A172 (cell line): ENCODE measurements around the gene ROPN1L. TPM values are rescaled to one million over a fixed set of nuclear protein-coding genes. Genes with fewer than 3 reads are reported as not detected.
A peak's percentile ranks its signal among the peaks of the same experiment; 100 is the strongest.
"Not testable (repeated sequence)": the region's sequence is repeated elsewhere in the genome, so short reads cannot be mapped to it uniquely, and the experiment has no call there.

ENCODE experiments used
- DNase-seq: peaks from one replicate; pipeline ENCODE4 v3.0.0-alpha.2; 2015; ENCODE audit warnings: low spot score
- total RNA-seq: library from RNA; depleted of rRNA; stranded (reverse); fragments of >200 nt; shearing (Covaris generic); gene quantifications from 2 replicates; pipeline ENCODE4 v1.2.3, GENCODE V29; 2014

The ROPN1L gene
- total RNA-seq, 1 experiment from 2014 or later, result 0.31 TPM

DNA sequence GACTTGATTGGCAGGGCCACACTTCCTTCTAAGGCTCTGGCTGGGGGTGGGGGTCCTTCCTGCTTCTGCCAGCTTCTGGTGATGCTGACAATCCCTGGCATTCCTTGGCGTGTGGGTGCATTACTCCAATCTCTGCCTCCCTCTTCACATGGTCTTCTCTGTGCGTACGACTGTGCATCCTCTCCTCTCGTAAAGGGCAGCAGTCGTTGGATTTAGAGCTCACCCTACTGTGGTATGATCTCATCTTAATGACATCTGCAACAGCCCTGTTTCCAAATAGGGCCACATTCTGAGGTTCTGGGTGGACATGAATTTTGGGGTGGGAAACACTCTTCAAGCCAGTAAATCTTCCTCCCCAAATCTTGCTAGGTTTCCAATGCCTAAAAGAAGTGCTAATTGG is 36.8 kb downstream of the ROPN1L start:
- DNase-seq, result peak; percentile 60

DNA sequence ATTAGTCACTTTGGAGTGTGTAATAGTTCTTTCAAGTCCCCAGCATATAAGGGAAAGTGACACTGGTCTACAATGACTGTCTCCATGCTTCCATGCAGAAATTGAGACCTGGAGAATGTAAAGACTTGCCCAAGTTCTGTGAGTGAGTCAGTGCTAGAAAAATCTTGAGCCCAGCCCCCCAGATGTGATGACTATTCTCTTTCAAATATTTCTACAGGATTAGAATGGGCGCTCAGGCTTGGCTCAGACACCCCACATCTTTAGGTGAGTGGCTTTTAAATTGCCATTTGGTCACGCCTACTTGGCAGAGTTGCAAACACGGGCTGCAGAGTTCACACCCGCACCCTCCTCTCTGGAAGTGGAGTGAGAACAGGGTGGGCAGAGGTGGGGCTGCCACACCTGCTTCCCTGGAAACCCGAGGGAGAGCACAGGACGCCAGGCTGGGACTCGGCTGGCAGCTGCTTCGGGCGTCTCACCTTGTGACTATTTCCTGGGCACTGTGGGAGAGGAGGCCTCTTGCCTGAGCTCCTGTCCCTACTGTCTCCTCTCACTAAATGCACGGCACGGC is 37.6 kb downstream of the ROPN1L start:
- peak; percentile 92 for DNase-seq

DNA sequence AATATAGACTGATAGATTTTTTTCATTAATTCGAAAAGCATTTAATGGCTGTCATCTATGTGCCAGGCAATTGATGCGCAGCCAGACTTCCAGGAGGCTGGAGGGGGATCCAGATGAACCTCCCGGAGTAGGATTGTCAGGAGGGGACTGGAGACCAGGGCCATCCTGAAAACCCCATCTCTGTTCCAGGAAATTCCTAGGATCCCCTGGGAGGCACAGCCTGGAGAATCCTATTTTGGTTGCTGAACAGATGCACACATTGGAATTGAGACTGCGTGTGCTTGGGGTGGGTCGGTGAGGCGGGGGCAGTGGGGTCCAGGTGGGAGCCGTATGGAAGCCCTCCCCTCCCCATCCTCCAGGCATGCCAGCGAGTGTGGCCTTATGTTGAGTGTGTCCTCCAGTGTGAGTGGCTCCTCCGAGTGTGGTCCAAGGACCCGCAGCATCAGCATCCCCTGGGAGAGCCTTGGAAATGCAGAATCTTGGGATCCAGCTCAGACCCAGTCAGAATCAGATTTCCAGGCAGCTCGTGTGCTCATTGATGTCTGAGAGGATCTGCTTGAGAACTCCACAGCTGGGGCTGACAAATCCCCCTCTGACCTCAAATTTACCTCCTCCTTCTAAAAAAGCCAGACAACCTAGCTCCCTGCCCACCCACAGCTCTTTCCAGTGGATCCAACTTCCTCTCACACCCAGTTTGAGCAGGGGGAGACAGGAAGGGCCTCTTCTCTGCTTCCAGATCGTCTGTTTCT is 38.7 kb downstream of the ROPN1L start:
- DNase-seq, result no peak

DNA sequence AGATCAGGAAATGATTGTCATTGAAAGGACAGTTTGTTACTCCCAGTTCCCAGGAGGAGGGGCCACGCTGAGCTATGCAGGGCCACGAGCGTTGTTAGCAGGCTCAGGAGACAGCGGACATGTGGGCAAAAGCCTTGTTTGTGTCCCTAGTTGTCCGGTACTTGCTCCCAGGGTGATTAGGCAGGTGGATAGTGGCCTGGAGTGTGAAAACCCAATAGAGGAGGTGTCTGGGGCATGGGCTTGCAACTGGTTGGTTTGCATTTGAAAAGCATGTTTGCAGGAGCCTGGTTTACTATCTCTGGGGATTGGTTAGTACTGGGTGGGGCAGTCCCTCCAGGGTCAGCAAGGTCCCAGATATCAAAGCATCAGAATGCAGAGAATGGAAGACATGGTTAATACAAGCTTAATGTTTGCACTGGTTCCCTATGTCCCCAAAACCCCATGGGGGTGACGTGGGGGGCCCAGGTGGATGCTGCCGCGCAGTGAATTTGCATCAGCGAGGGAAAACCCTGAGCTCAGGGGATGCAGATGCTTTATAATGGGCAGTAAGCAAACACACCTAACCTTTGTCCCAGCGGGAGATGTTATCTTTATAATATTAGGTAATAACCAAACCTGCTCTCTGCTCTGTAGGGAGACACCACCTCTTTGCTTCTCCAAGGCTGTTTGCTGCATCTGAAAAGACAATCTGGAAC is 39.7 kb downstream of the ROPN1L start:
- DNase-seq, result no peak

DNA sequence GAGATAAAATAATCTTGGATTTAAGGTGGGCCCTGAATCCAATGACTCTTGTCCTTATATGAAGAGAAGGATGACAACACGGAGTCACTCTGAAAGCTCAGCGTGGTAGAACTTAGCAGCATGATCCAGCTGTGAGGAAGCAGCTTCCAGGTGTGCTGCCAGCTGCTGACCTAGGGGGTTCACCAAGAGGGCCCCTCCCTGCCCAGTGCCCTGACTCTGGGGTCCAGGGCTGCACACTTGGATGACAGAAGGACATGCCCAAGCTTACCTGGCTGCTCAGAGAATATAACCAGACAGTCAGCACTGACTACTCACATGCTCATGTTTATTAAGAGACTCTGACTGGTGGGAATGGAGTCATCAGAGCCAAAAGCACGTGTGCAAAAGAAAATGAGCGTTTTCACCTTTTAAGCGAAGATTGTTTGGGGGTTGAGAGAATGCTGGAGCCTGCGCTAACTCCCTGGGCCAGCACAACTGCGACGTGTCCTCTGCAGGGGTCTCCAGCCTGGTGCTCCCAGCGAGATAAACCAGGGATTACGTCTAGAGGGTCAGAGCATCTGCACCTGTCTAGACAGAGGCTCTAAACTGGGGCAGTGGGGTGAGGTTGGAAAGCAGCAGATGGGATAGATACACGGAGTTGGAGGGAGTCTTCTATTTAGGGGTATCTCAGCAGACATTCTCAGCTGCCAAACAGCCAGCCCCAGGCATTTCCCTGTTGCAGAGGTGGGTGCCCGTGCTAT is 41.3 kb downstream of the ROPN1L start:
- DNase-seq, result no peak

DNA sequence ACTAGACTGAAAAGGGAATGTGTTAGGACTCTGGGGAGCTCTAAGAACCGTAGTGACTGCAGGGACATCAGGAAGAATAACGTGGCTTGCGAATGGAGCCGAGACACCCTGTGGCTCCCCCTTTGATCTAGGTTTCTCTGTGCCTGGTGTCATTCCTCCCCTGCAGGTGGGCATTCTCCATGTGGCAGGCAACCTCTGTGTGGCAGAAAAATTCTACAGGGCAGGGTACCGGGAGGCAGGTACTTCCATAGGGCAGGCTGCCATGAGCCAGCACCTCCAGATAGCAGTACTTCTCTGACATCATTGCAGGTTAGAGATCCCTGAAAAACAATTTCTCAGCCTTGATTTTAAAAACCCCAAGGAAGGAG is 43.1 kb downstream of the ROPN1L start:
- no peak for DNase-seq

DNA sequence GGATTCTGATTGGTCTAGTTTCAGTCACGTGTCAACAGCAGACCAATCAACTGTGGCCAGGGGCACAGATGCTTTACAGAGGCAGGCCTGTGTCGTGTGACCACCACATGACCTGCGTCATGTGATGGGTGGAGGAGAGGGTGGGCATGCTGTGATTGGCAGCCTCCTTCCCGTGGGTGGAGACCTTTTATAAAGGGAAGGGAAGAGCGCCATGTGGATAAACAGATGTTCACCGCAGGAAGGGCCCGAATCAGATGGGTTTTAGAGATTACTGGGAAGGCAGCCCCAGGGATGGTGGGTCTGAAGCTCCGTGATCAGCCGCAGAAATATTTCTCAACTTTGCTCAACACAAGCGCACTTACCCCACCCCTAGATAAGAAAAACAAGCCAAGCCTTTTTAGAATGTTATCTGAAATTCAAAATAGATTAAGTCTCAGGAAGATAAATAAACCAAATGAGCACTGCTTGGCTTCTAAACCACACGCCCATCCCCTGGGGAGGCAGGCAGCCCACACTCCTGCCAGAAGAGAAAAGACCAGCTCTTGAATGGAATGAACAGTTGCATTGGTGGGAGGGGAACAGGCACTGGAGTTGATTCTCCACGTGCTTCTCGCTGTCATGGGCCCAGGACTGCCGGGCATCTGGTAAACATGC is 43.6 kb downstream of the ROPN1L start:
- peak; percentile 97 for DNase-seq

DNA sequence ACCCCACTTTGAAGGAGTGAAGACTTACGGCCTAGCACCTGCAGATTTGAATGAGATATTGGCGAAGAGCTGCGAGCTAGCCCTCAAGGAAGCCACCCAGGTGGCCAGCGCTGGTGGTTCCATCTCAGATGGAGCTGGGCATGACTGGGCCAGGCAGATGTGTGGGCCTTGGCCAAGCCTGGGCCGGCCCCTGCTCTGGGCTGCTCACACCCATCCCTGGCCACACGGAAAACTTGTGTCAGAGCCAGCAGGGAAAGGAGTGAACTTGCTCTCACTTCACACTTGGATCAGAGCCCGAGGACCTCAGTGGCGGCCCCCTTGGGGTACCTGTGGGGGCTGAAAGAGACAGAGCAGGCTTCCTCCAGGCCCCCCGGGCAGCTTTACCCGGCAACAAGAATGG is 44.2 kb downstream of the ROPN1L start:
- no peak for DNase-seq

DNA sequence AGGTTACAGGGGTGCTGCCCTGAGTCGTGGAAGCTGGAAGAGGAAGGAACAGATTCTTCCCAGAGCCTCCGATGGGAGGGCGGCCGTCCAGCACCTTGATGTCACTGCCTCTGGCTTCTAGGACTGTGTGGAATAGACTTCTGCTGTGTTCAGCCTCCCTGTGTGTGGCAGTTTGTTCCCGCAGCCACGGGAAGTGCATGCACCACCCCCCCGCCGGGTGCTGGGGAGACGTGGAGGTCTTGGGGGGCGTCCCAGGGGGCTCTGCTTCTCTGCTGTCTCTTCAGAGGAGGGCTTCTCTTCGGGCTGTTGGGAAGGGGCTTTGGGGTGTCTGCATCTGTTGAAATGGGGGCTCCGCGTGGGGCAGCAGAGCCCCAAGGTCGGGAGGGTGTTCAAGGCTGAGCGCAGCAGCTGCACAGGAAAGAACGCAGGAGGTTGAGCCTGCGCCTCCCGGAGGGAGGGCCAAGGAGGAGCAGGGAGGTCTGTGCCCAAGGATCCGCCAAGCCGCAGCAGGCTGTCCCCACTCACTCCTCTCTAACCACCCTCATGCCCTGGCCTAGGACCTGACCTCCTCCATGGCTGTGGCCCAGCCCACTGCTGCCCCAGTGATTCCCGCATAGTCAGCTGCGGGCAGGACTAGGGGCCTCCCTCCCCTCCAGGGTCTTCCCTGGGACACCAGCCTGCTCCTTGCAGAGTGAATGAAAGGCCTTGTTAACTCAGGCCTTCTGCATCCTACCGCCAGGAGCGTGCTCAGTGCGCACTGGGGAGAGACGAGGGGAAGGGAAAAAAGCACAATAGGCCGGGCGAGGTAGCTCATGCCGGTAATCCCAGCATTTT is 45.0 kb downstream of the ROPN1L start:
- DNase-seq, result no peak

DNA sequence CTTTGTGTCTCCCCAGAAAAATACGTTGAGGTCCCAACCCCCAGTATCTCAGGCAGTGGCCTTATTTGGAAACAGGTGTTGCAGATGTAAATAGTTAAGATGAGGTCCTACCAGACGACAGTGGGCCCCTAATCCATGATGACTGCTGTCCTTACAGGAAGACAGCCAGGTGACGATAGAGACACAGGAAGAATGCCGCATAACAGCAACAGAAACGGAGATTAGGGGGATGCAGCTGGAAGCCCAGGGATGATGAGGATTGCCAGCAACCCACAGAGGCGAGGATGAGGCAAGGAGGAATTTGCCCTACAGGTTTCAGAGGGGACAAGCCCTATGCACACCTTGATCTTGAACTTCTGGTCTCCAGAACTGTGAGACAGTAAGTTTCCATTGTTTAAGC is 46.5 kb downstream of the ROPN1L start:
- DNase-seq, result no peak

DNA sequence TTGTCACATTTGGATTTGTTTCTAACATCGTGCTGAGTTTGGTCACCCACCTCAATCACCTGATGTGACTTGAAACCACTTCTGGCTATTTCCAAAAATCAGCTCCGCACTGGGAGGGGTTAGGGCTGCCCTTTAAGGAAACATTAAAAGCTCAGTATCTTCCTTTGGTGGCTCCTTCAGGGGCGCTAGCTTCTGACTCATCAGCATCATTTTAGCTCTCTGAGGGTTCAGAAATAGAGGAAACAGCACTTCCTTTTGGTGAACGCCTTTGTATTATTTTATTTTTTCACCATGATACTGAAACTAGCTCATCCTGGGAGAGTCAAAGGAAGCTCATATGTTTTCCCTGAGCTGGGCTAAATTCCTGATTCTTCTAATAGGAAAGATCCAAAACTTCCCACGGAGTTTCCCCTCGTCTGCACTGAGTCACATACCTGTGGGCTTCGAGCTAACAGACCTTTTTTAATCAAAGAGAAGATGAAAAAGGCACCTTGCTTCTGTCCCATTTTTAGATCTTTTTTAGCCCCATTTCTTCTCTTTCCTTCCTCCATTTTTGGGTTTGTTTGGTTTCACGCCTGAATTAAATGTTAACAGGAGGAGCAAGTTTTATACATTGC is 48.2 kb downstream of the ROPN1L start:
- DNase-seq, result peak; percentile 60

DNA sequence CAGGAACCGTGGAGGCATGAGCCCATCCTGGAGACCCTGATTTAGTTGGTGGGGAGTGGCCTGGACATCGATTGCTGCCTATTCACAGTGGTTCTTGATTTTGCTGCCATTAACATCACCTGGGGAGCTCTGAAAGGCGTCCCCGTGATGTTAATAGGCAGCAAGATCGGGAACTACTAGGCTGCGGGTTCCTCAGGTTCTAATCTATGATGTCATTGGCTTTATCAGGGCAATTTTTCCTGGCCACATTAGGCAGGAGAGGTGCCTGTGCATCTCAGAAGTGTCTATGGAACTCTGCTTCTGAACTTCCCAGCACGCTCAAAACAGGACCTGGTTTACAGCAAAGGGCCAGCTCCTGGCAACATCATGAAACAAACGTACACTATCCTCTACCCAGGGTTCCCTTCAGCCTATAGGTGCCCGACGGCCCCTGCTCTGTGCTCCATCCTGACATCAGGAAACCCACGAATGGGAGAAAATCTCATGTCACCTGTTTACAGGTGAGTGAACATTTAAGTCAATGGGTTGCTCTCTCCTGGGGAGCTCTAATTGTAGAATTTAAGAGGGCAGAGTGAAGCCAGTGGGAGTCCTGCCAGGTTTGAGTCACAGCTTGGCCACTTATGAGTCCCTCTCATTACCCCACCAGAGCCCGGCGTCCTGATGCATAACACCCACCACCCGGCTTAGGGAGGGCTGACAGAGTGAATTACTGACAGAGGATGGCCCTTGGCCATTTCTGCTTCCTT is 49.4 kb downstream of the ROPN1L start:
- DNase-seq, result no peak

DNA sequence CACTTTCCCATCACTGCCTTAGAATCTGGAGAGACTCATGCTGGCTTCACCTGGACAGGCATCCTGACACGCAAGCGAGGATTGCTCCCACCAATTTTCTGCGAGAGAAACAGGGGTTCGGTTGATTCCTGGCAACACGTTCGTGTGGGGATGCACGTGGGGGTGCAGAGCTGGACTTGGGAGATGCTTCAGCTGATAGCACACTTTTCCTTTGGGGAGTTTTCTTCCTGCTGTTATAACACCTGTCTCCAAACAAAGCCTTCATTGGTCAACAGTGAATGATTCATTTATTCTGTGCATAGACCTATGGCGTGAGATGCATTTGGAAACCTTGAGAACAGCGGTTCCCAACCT is 50.0 kb downstream of the ROPN1L start:
- DNase-seq, result no peak

DNA sequence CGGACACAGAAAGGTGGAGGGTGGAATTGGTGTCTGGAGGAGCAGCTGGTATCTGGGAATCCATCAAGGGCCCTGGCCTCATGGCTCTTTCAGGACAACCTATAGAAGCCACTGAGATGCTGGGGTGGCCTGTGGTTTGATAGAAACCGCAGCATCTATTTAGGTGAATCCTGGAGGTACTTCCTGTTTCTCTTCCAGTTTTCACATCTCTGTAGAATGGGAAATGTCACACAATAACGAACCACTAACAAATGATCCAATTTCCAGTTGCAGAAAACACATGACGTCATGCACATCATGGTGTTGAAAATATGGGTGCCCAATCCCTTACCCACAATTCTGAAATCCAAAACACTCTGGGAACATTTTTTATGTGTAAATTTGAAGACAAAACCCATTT is 52.2 kb downstream of the ROPN1L start:
- no peak for DNase-seq

DNA sequence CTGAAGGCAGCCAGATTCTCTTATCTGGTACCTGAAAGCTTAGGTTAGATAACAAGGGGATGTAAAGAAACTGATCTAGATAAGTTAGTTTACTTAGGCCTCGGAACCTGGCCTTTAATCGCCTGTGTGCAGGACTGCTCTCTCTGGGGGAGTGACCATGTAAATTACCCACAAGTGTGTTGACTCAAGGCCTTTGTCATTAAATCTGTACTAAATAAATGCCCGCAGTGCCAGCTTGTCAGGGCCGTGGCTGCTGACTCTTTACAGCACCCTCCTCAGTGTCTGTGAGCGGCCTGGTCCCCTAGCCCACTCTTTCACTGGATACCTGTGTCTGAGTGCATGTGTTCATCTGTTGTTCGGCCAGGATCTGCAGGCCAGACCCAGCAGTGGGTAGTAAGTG is 52.8 kb downstream of the ROPN1L start:
- DNase-seq, result not testable (repeated sequence)

DNA sequence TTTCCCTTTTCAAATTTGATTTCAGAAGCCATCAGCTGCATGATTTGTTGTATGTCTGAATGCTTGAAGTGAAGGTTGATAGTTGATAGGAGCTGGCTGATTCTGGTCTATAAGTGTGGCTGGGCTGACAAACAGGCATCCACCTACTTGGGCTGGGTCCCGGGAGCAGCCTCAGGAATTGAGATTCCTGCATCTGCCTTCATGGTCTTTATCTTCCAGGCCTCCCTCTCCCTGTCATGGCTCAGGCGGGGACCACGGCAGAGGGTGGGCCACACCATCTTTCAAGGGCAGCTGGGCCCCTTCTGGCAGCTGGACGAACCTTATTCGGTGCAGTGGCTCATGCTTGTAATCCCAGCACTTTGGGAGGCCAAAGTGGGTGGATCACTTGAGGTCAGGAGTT is 55.9 kb downstream of the ROPN1L start:
- no peak for DNase-seq

DNA sequence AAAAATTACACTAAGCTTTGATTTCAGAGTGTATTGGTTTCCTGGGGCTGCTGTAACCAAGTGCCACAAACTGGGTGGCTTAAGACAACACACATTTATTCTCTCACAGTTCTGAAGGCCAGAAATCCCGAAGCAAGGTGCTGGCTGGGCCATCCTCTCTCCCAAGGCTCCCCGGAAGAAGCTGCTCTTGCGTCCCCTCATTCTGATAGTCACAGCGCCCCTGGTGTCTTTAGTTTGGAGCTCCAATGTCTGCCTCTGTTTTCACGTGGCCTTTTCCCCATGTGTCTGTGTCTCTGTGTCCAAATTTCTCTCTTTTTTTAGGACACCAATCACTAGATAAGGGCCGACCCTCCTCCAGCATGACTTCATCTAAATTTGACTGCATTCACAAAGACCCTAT is 56.7 kb downstream of the ROPN1L start:
- DNase-seq, result no peak

DNA sequence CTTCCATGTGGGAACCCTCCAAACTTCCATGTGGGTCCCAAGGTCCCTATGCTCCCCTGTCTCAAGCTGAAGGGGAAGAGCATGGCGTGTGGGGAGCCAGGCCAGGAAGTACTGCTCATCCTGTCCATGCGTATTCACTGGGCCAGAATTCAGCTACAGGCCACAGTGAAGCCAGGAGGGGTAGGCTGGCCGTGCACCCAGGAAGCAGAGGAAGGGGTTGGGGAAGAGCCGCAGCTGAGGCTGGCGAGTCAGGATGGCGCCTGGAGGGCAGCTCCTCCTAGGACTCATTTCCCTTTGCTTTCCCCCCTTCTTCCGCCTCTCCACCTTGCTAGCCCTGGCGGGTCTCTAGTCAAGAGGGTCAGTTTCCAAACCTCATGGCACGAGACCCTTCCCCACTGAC is 57.4 kb downstream of the ROPN1L start:
- no peak for DNase-seq

DNA sequence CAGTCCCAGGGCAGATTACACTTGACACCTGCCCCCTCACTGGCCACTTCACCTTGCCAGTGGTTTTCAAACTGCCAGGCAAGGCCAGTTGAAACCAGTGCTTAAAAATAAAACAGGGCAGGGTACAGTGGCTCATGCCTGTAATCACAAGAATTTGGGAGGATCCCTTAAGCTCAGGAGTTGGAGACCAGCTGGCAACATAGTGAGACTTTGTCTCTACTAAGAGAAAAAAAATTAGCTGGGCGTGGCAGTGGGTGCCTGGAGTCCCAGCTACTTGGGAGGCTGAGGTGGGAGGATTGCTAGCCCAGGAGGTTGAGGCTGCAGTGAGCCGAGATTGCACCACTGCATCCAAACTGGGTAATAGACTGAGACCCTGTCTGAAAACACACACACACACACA is 58.1 kb downstream of the ROPN1L start:
- no peak for DNase-seq

DNA sequence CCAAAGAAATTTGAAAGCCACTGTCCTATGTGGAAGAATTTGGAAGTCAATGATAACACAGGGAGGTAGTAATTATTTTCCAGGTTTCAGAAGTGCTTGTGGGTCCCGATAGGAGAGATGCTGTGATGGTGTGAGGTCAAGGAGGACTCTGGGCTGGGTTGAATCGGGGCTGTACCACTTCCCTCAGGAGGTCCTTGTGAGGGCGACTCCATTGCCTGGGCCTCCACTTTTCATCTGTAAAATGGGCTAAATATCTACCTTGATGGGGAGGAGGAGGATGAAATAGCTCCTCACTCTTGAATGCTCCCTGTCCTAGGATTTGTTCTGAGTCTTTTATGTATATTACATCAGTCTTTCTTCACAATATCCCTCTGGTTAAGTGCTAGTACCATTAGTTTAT is 59.0 kb downstream of the ROPN1L start:
- no peak for DNase-seq
